H1 (cell line): ENCODE measurements around the gene UBA5. TPM values are rescaled to one million over a fixed set of nuclear protein-coding genes. Genes with fewer than 3 reads are reported as not detected.

Experiments
- CTCF ChIA-PET: fragments of 300-600 bp; sonication (Branson Sonifier 250); formaldehyde crosslinking; loops from one replicate; lab custom pipeline; 2021; ENCODE audit not compliant: partially characterized antibody; lab: Charles Lee
- POLR2A ChIA-PET: fragments of 300-600 bp; sonication (Branson Sonifier 250); formaldehyde crosslinking; loops from one replicate; lab custom pipeline; 2021; ENCODE audit warnings: inconsistent platforms; ENCODE audit not compliant: partially characterized antibody; lab: Charles Lee
- DNase-seq, 2 experiments: peaks; one replicate each; pipeline versions ENCODE4 v3.0.0 to v3.0.0-alpha.2; 2010 to 2022; ENCODE audit warnings: low spot score in 2 of 2, low read depth in 1 of 2, mixed read lengths in 1 of 2
- FAIRE-seq: peaks from 2 replicates; lab custom pipeline; 2011; peaks lifted over from hg19 to GRCh38; lab: Jason Lieb, UNC
- H2AFZ ChIP-seq: 2 replicates; pipeline ENCODE4 v1.8.1; 2012; ENCODE audit warnings: low read length, inconsistent platforms
- H2AK5ac ChIP-seq: 2 replicates; pipeline ENCODE4 v1.6.1; 2013; ENCODE audit warnings: low read depth, low read length
- H2BK120ac ChIP-seq: replicated peaks from 2 replicates; pipeline ENCODE3; 2013; ENCODE audit warnings: low read depth, low read length, inconsistent platforms
- H2BK12ac ChIP-seq: 2 replicates; pipeline ENCODE4 v1.6.1; 2013; ENCODE audit warnings: low read depth, low read length
- H2BK15ac ChIP-seq: 2 replicates; pipeline ENCODE4 v1.6.1; 2013; ENCODE audit warnings: low read length
- H2BK20ac ChIP-seq: 2 replicates; pipeline ENCODE4 v1.6.1; 2013; ENCODE audit warnings: low read length
- H2BK5ac ChIP-seq: 2 replicates; pipeline ENCODE4 v1.6.1; 2013; ENCODE audit warnings: low read depth, low read length
- H3K14ac ChIP-seq: 2 replicates; pipeline ENCODE4 v1.6.1; 2013; ENCODE audit warnings: inconsistent platforms; ENCODE audit not compliant: insufficient read length
- H3K18ac ChIP-seq: 2 replicates; pipeline ENCODE4 v1.6.1; 2013; ENCODE audit warnings: low read length; ENCODE audit errors: extremely low read depth
- H3K23ac ChIP-seq: 2 replicates; pipeline ENCODE4 v1.6.1; 2013; ENCODE audit warnings: inconsistent platforms; ENCODE audit not compliant: insufficient read length
- H3K23me2 ChIP-seq: 2 replicates; pipeline ENCODE4 v1.6.1; 2013; ENCODE audit warnings: low read depth, low read length
- H3K27ac ChIP-seq: 2 replicates; pipeline ENCODE4 v1.6.1; 2011; ENCODE audit warnings: low read depth, low read length, inconsistent platforms
- H3K27me3 ChIP-seq, 4 experiments: replicated peaks in 1 of 4; 1 replicate in 1 of 4; 2 replicates in 3 of 4; pipeline versions ENCODE4 v1.6.1 to v1.8.1; 2011 to 2013; ENCODE audit warnings: low read length in 3 of 4, mild to moderate bottlenecking in 3 of 4, inconsistent platforms in 2 of 4, mixed read lengths in 2 of 4, moderate library complexity in 1 of 4; ENCODE audit not compliant: control insufficient read depth in 3 of 4, insufficient read depth in 3 of 4; ENCODE audit errors: extremely low read depth in 1 of 4
- H3K36me3 ChIP-seq, 4 experiments: 2 replicates each; pipeline versions ENCODE4 v1.6.1 to v1.8.1; 2011 to 2013; ENCODE audit warnings: mild to moderate bottlenecking in 4 of 4, low read length in 3 of 4, moderate library complexity in 2 of 4, control low read depth in 1 of 4, inconsistent platforms in 1 of 4; ENCODE audit not compliant: insufficient read depth in 4 of 4, control insufficient read depth in 2 of 4
- H3K4ac ChIP-seq: replicated peaks from 2 replicates; pipeline ENCODE3; 2013; ENCODE audit warnings: low read length, low read depth, mixed read lengths, inconsistent platforms; ENCODE audit not compliant: insufficient read length
- H3K4me1 ChIP-seq, 4 experiments: replicated peaks in 1 of 4; 1 replicate in 1 of 4; 2 replicates in 3 of 4; pipeline versions ENCODE4 v1.6.1 to v1.8.1; 2011 to 2013; ENCODE audit warnings: low read length in 3 of 4, inconsistent platforms in 2 of 4, mixed read lengths in 1 of 4; ENCODE audit not compliant: insufficient read depth in 4 of 4, control insufficient read depth in 3 of 4
- H3K4me2 ChIP-seq, 2 experiments: 2 replicates each; pipeline versions ENCODE4 v1.6.1 to v1.8.1; 2011 to 2013; ENCODE audit warnings: low read depth in 2 of 2, low read length in 2 of 2, control low read depth in 1 of 2, inconsistent platforms in 1 of 2, mild to moderate bottlenecking in 1 of 2; ENCODE audit not compliant: insufficient read depth in 1 of 2
- H3K4me3 ChIP-seq, 4 experiments: fragments of 200-600, 300-600 bp in 1 of 4; sonication (generic), shearing (Covaris generic), sonication (Bioruptor Twin) in 1 of 4; 2 replicates each; pipeline versions ENCODE4 v1.5.1 to v1.8.1; 2011 to 2016; ENCODE audit warnings: low read length in 4 of 4, low read depth in 3 of 4, control low read depth in 2 of 4, inconsistent platforms in 2 of 4, mild to moderate bottlenecking in 2 of 4, mixed read lengths in 1 of 4, moderate library complexity in 1 of 4; ENCODE audit not compliant: insufficient read depth in 2 of 4; ENCODE audit errors: extremely low read depth in 1 of 4
- H3K56ac ChIP-seq: replicated peaks from 2 replicates; pipeline ENCODE3; 2013; ENCODE audit warnings: low read depth, mild to moderate bottlenecking, mixed read lengths, low read length, inconsistent platforms; ENCODE audit not compliant: insufficient read length
- H3K79me1 ChIP-seq: 2 replicates; pipeline ENCODE4 v1.6.1; 2013; ENCODE audit warnings: low read depth, low read length, control low read depth
- H3K79me2 ChIP-seq, 2 experiments: 2 replicates each; pipeline versions ENCODE4 v1.6.1 to v1.8.1; 2012 to 2013; ENCODE audit warnings: low read length in 2 of 2, mild to moderate bottlenecking in 2 of 2, inconsistent platforms in 1 of 2; ENCODE audit not compliant: insufficient read depth in 2 of 2, control insufficient read depth in 1 of 2
- H3K9ac ChIP-seq, 4 experiments: replicated peaks in 1 of 4; 1 replicate in 1 of 4; 2 replicates in 3 of 4; pipeline versions ENCODE4 v1.6.1 to v1.8.1; 2011 to 2013; ENCODE audit warnings: low read depth in 3 of 4, low read length in 3 of 4, control low read depth in 2 of 4, mild to moderate bottlenecking in 2 of 4, moderate library complexity in 2 of 4, inconsistent platforms in 1 of 4; ENCODE audit errors: extremely low read depth in 1 of 4
- H3K9me3 ChIP-seq, 2 experiments: 2 replicates each; pipeline versions ENCODE4 v1.6.1 to v1.8.1; 2012 to 2013; ENCODE audit warnings: mild to moderate bottlenecking in 2 of 2, moderate library complexity in 2 of 2, control low read depth in 1 of 2, inconsistent platforms in 1 of 2, low read depth in 1 of 2, low read length in 1 of 2, mixed read lengths in 1 of 2; ENCODE audit not compliant: insufficient read depth in 2 of 2
- H4K20me1 ChIP-seq, 2 experiments: replicated peaks in 1 of 2; 2 replicates each; pipeline versions ENCODE3 to v1.8.1; 2011 to 2013; ENCODE audit warnings: inconsistent platforms in 2 of 2, low read length in 2 of 2, mild to moderate bottlenecking in 1 of 2; ENCODE audit not compliant: insufficient read depth in 2 of 2, control insufficient read depth in 1 of 2
- H4K5ac ChIP-seq: 2 replicates; pipeline ENCODE4 v1.6.1; 2013; ENCODE audit warnings: low read length, low read depth, mixed read lengths, inconsistent platforms; ENCODE audit not compliant: insufficient read length
- H4K8ac ChIP-seq: 2 replicates; pipeline ENCODE4 v1.8.0; 2013; ENCODE audit warnings: mild to moderate bottlenecking, moderate library complexity, low read length, inconsistent platforms; ENCODE audit not compliant: insufficient read depth; ENCODE audit errors: extremely low read depth
- H4K91ac ChIP-seq: replicated peaks from 2 replicates; pipeline ENCODE3; 2013; ENCODE audit warnings: low read length, mixed read lengths, inconsistent platforms; ENCODE audit not compliant: insufficient read length
- CBX8 ChIP-seq: fragments of 300-800, 300-1000 bp; sonication (generic); IDR thresholded peaks from 2 replicates; pipeline ENCODE4 v1.7.1; 2016; ENCODE audit warnings: low read depth, low read length, borderline replicate concordance
- CREB1 ChIP-seq: IDR thresholded peaks from 2 replicates; pipeline ENCODE4 v1.6.1; 2012; ENCODE audit warnings: inconsistent platforms
- GABPA ChIP-seq: IDR thresholded peaks from 2 replicates; pipeline ENCODE4 v1.6.1; 2011; ENCODE audit warnings: mild to moderate bottlenecking, low read length, moderate library complexity, borderline replicate concordance; ENCODE audit not compliant: insufficient read depth
- JUND ChIP-seq: IDR thresholded peaks from 2 replicates; pipeline ENCODE4 v1.6.1; 2011; ENCODE audit warnings: mild to moderate bottlenecking, improper control_type of control experiment, low read length
- KDM5A ChIP-seq: fragments of 200-600 bp; IDR thresholded peaks from 2 replicates; pipeline ENCODE4 v1.7.1; 2012; ENCODE audit warnings: mild to moderate bottlenecking, low read length, inconsistent platforms, mixed read lengths
- NRF1 ChIP-seq: IDR thresholded peaks from 2 replicates; pipeline ENCODE4 v1.6.1; 2011; ENCODE audit warnings: mild to moderate bottlenecking, low read depth, low read length, improper control_type of control experiment
- RFX5 ChIP-seq: IDR thresholded peaks from 2 replicates; pipeline ENCODE4 v1.6.1; 2011; ENCODE audit warnings: low read depth, low read length, improper control_type of control experiment, borderline replicate concordance
- SP2 ChIP-seq: IDR thresholded peaks from 2 replicates; pipeline ENCODE4 v1.6.1; 2012; ENCODE audit warnings: mild to moderate bottlenecking, low read length, inconsistent platforms
- SP4 ChIP-seq: IDR thresholded peaks from 2 replicates; pipeline ENCODE4 v1.6.1; 2012; ENCODE audit warnings: low read length, inconsistent platforms
- TAF7 ChIP-seq: optimal IDR thresholded peaks from 2 replicates; pipeline ENCODE3; 2011; ENCODE audit warnings: low read depth, mild to moderate bottlenecking, inconsistent platforms, low read length, moderate library complexity, borderline replicate concordance
- TBP ChIP-seq: IDR thresholded peaks from 2 replicates; pipeline ENCODE4 v1.6.1; 2011; ENCODE audit warnings: low read depth, low read length, improper control_type of control experiment
- TCF12 ChIP-seq: IDR thresholded peaks from 2 replicates; pipeline ENCODE4 v1.6.1; 2011; ENCODE audit warnings: low read depth, mild to moderate bottlenecking, low read length
- ZNF274 ChIP-seq: IDR thresholded peaks from 2 replicates; pipeline ENCODE4 v1.7.0; 2012; ENCODE audit warnings: low read length, borderline replicate concordance; ENCODE audit errors: extremely low read depth
- WGBS, 2 experiments: shearing (Covaris generic) in 1 of 2; methylation state at CpG; one replicate each; pipeline versions ENCODE4 v1.1.6 to v1.1.7; 2013 to 2015; ENCODE audit warnings: low lambda C conversion rate in 2 of 2, mixed read lengths in 2 of 2, inconsistent platforms in 1 of 2, low coverage in 1 of 2, missing lambda C conversion rate in 1 of 2; ENCODE audit not compliant: insufficient replicate concordance in 2 of 2, insufficient coverage in 1 of 2, insufficient read length in 1 of 2; ENCODE audit errors: extremely low coverage in 1 of 2, missing lambda C conversion rate in 1 of 2; 5-methylcytosine and 5-hydroxymethylcytosine counted together
- polyA plus RNA-seq, 7 experiments: library from polyadenylated mRNA; depleted of rRNA in 3 of 7; stranded (reverse) in 5 of 7; unstranded in 2 of 7; fragments of >200 nt in 5 of 7; fragments of 200-250 nt in 2 of 7; gene quantifications; 1 replicate in 5 of 7; 2 replicates in 1 of 7; 4 replicates in 1 of 7; pipeline versions ENCODE4 v1.2.1 to v1.2.3, GENCODE V29; 2011 to 2013; ENCODE audit warnings: missing spikeins in 2 of 7, mixed read lengths in 2 of 7
- total RNA-seq: library from RNA; stranded (reverse); fragmentation: NEBNext Ultra II Directional; extraction: Animal tissue kit (Norgen Biotek cat#: 25700); gene quantifications from 2 replicates; pipeline ENCODE4 v1.2.1, GENCODE V29; 2021
- TF ChIP-seq, protein P1 (sequence below): IDR thresholded peaks from 2 replicates; pipeline ENCODE4 v1.6.1; 2012; ENCODE audit warnings: low read length, inconsistent platforms

UBA5 gene
- total and polyA plus RNA-seq, 2 of the 8 experiments (the other 6 are each of a cell fraction or from before 2014, with no cell fraction given): 11.0 to 28.0 TPM

DNA sequence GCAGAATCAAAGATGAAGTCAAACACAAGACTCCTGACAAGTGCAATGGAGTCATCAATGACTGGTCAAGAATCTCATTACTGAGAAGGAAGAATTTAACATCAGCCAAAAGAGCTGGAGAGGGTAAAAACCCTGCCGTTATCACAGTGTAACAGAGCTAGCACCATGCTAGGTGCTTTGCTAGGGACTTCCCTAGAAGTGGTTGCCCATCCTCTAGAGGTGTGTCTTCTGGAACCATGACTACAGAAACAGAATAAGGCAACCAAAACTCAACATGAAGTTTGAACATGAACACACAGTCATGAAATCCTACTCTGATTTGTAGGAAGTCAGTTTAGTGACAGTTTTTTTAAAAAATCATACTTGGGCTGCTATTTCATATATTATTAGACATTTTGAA, 10.0 kb upstream of the UBA5 start:
- no peaks in the 10 kb centered on the region for H4K20me1 ChIP-seq
- H3K79me1 ChIP-seq: no peaks in the 10 kb centered on the region
- no peak overlapping the region for H3K4me3 ChIP-seq
- FAIRE-seq (no peak), DNase-seq (no peak)
- POLR2A ChIA-PET: no interaction called here
- no peak overlapping the region for H3K18ac ChIP-seq
- H3K23ac ChIP-seq: no peak overlapping the region
- H3K36me3 ChIP-seq: no peaks in the 10 kb centered on the region
- no peak overlapping the region for H2BK120ac ChIP-seq
- no peak overlapping the region for H2BK5ac ChIP-seq
- H4K5ac ChIP-seq: no peak overlapping the region
- H4K91ac ChIP-seq: no peak overlapping the region
- no peak overlapping the region for H3K14ac ChIP-seq
- no peak overlapping the region for H2BK12ac ChIP-seq
- H3K9me3 ChIP-seq: no peaks in the 10 kb centered on the region
- no peak overlapping the region for H2AFZ ChIP-seq
- no peak overlapping the region for H2AK5ac ChIP-seq
- no peaks in the 10 kb centered on the region for H3K27me3 ChIP-seq
- no peak overlapping the region for H3K4ac ChIP-seq
- no peaks in the 10 kb centered on the region for H3K79me2 ChIP-seq
- H2BK20ac ChIP-seq: no peak overlapping the region
- H3K4me2 ChIP-seq: no peak overlapping the region
- 89% methylated on average over 1 of the region's 1 CpG; no CpG with 5 or more reads in 1 of the 2 experiments for WGBS, 2 experiments
- no peak overlapping the region for H3K56ac ChIP-seq
- CTCF ChIA-PET: interaction anchor here (1.9 kb wide), 1 partner anchor 114 kb away, joined by 8 read pairs; no protein-coding TSS in a partner anchor
- H3K4me1 ChIP-seq: no peaks in the 10 kb centered on the region
- H4K8ac ChIP-seq: no peak overlapping the region
- H3K9ac ChIP-seq: no peak overlapping the region
- H3K23me2 ChIP-seq: no peaks in the 10 kb centered on the region; the same call in 1 of the 2 replicates
- no peak overlapping the region for H2BK15ac ChIP-seq
- no peak overlapping the region for H3K27ac ChIP-seq
- TF ChIP-seq KDM5A (no peak), CREB1 (no peak), TAF7 (no peak), SP4 (no peak), NRF1 (no peak), ZNF274 (no peak), CBX8 (no peak), GABPA (no peak), JUND (no peak), SP2 (no peak), TCF12 (no peak), RFX5 (no peak), TBP (no peak)
- TF ChIP-seq, protein P1, sequence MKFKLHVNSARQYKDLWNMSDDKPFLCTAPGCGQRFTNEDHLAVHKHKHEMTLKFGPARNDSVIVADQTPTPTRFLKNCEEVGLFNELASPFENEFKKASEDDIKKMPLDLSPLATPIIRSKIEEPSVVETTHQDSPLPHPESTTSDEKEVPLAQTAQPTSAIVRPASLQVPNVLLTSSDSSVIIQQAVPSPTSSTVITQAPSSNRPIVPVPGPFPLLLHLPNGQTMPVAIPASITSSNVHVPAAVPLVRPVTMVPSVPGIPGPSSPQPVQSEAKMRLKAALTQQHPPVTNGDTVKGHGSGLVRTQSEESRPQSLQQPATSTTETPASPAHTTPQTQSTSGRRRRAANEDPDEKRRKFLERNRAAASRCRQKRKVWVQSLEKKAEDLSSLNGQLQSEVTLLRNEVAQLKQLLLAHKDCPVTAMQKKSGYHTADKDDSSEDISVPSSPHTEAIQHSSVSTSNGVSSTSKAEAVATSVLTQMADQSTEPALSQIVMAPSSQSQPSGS: no peak
